HepG2 (cell line): ENCODE measurements around the gene DUSP2. TPM values are rescaled to one million over a fixed set of nuclear protein-coding genes. Genes with fewer than 3 reads are reported as not detected.

Source experiments
- IRF2 ChIP-seq: IDR thresholded peaks from 2 replicates; pipeline ENCODE4 v1.6.1; 2018; ENCODE audit warnings: missing genetic modification reagents, missing compliant biosample characterization
- KDM1A ChIP-seq: IDR thresholded peaks from 2 replicates; pipeline ENCODE4 v1.6.1; 2016; ENCODE audit warnings: missing compliant biosample characterization
- RFXAP ChIP-seq: sonication (generic); formaldehyde crosslinking; IDR thresholded peaks from 2 replicates; pipeline ENCODE4 v1.4.0; 2020; ENCODE audit warnings: missing genetic modification reagents, borderline replicate concordance
- WIZ ChIP-seq: sonication (generic); formaldehyde crosslinking; IDR thresholded peaks from 2 replicates; pipeline ENCODE4 v1.5.1; 2020; ENCODE audit warnings: mild to moderate bottlenecking, missing genetic modification reagents
- ZC3H13 ChIP-seq: sonication (generic); formaldehyde crosslinking; IDR thresholded peaks from 2 replicates; pipeline ENCODE4 v1.8.1; 2023; ENCODE audit warnings: mild to moderate bottlenecking, missing genetic modification reagents, moderate library complexity
- ZNF101 ChIP-seq: sonication (generic); formaldehyde crosslinking; IDR thresholded peaks from 2 replicates; pipeline ENCODE4 v1.4.0; 2020; ENCODE audit warnings: mild to moderate bottlenecking, low read depth, missing genetic modification reagents, borderline replicate concordance
- ZNF264 ChIP-seq: sonication (generic); formaldehyde crosslinking; IDR thresholded peaks from 2 replicates; pipeline ENCODE4 v1.4.0; 2020; ENCODE audit warnings: missing genetic modification reagents
- polyA plus RNA-seq, 8 experiments: library from polyadenylated mRNA; depleted of rRNA in 3 of 8; stranded (reverse) in 7 of 8; unstranded in 1 of 8; fragments of >200 nt; fragmentation: Illumina TruSeq in 4 of 8; extraction: Trizol in 4 of 8; gene quantifications; 2 replicates each; pipeline versions ENCODE4 v1.2.1 to v1.2.3, GENCODE V29; 2011 to 2016; ENCODE audit warnings: low read depth in 4 of 8, missing spikeins in 1 of 8, mixed read lengths in 1 of 8; ENCODE audit not compliant: insufficient read depth in 1 of 8
- total RNA-seq, 5 experiments: library from RNA; depleted of rRNA; stranded (reverse); fragments of >200 nt; fragmentation: Illumina TruSeq; extraction: Trizol; gene quantifications; 2 replicates each; pipeline ENCODE4 v1.2.3, GENCODE V29; 2016; ENCODE audit warnings: low read depth in 1 of 5
- TF ChIP-seq, protein P1 (sequence below): sonication (generic); formaldehyde crosslinking; IDR thresholded peaks from 2 replicates; pipeline ENCODE4 v1.5.1; 2020; ENCODE audit warnings: mild to moderate bottlenecking, missing genetic modification reagents, moderate library complexity
- TF ChIP-seq, protein P2 (sequence below): sonication (generic); formaldehyde crosslinking; IDR thresholded peaks from 2 replicates; pipeline ENCODE4 v1.8.0; 2022; ENCODE audit warnings: missing genetic modification reagents, mild to moderate bottlenecking, borderline replicate concordance

Gene DUSP2
- total and polyA plus RNA-seq, 2 of the 13 experiments (the other 11 are each of a cell fraction or from before 2014, with no cell fraction given) = not detected

DNA sequence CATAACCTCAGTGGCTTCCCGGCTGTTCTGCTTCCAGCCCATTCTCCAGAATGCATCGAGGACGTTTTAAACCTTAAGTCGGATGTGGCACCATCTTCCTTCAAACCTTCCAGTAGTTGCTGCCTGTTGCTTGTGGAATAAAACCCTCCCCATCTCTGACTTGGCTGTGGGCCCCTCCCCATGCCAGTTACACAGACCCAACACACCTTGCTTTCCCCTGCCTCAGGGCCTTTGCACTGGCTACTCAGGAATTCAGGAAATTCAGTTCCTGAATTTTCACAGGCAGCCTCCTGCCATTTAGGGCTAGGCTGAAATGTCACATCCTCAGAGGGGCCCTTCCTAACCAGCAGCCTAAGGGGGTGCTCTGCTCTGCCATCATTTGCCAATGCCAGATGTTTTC lies 23.8 kb downstream of the DUSP2 start (continued):
- TF ChIP-seq, protein P1, sequence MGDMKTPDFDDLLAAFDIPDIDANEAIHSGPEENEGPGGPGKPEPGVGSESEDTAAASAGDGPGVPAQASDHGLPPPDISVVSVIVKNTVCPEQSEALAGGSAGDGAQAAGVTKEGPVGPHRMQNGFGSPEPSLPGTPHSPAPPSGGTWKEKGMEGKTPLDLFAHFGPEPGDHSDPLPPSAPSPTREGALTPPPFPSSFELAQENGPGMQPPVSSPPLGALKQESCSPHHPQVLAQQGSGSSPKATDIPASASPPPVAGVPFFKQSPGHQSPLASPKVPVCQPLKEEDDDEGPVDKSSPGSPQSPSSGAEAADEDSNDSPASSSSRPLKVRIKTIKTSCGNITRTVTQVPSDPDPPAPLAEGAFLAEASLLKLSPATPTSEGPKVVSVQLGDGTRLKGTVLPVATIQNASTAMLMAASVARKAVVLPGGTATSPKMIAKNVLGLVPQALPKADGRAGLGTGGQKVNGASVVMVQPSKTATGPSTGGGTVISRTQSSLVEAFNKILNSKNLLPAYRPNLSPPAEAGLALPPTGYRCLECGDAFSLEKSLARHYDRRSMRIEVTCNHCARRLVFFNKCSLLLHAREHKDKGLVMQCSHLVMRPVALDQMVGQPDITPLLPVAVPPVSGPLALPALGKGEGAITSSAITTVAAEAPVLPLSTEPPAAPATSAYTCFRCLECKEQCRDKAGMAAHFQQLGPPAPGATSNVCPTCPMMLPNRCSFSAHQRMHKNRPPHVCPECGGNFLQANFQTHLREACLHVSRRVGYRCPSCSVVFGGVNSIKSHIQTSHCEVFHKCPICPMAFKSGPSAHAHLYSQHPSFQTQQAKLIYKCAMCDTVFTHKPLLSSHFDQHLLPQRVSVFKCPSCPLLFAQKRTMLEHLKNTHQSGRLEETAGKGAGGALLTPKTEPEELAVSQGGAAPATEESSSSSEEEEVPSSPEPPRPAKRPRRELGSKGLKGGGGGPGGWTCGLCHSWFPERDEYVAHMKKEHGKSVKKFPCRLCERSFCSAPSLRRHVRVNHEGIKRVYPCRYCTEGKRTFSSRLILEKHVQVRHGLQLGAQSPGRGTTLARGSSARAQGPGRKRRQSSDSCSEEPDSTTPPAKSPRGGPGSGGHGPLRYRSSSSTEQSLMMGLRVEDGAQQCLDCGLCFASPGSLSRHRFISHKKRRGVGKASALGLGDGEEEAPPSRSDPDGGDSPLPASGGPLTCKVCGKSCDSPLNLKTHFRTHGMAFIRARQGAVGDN (CRISPR knock-in tag) = no peak
- TF ChIP-seq, protein P2, sequence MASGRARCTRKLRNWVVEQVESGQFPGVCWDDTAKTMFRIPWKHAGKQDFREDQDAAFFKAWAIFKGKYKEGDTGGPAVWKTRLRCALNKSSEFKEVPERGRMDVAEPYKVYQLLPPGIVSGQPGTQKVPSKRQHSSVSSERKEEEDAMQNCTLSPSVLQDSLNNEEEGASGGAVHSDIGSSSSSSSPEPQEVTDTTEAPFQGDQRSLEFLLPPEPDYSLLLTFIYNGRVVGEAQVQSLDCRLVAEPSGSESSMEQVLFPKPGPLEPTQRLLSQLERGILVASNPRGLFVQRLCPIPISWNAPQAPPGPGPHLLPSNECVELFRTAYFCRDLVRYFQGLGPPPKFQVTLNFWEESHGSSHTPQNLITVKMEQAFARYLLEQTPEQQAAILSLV (CRISPR knock-in tag) = no peak
- TF ChIP-seq KDM1A (CRISPR knock-in tag) (no peak), WIZ (CRISPR knock-in tag) (no peak), ZC3H13 (CRISPR knock-in tag) (no peak), ZNF264 (CRISPR knock-in tag) (no peak), ZNF101 (CRISPR knock-in tag) (no peak), RFXAP (CRISPR knock-in tag) (no peak), IRF2 (no peak)
